COLO668 (cell line): ENCODE results near the gene PCSK6.

Source experiments
- DNase-seq: peaks from one replicate; lab custom pipeline; 2025; ENCODE audit not compliant: unreplicated experiment; lab: John Stamatoyannopoulos, UW

The PCSK6 gene

GRCh38 chr15:101332061-101332467, 157.4 kb downstream of the PCSK6 start:
- no peak for DNase-seq

GRCh38 chr15:101329867-101330380, 159.6 kb downstream of the PCSK6 start:
- no peak for DNase-seq

GRCh38 chr15:101329309-101329863, 160.1 kb downstream of the PCSK6 start:
- no peak for DNase-seq

- no peak for DNase-seq
These were observed 161.5 kb downstream of the PCSK6 start for GRCh38 chr15:101328001-101328400.

GRCh38 chr15:101327147-101327740, 162.3 kb downstream of the PCSK6 start:
- no peak for DNase-seq

GRCh38 chr15:101326462-101327146, 162.9 kb downstream of the PCSK6 start:
- no peak for DNase-seq

- DNase-seq = no peak
These were observed 163.5 kb downstream of the PCSK6 start for GRCh38 chr15:101326026-101326315.

- no peak for DNase-seq
These were observed 164.1 kb downstream of the PCSK6 start for GRCh38 chr15:101325263-101326025.

- no peak for DNase-seq
These were observed 164.9 kb downstream of the PCSK6 start for GRCh38 chr15:101324524-101325177.

- no peak for DNase-seq
These were observed 165.5 kb downstream of the PCSK6 start for GRCh38 chr15:101323793-101324523.

- no peak for DNase-seq
These were observed 166.5 kb downstream of the PCSK6 start for GRCh38 chr15:101322854-101323477.

GRCh38 chr15:101322016-101322695, 167.4 kb downstream of the PCSK6 start:
- DNase-seq = no peak

- DNase-seq = no peak
These were observed 168.9 kb downstream of the PCSK6 start for GRCh38 chr15:101320501-101321052.

GRCh38 chr15:101318839-101319238, 170.7 kb downstream of the PCSK6 start:
- DNase-seq = no peak

GRCh38 chr15:101318147-101318819, 171.2 kb downstream of the PCSK6 start:
- DNase-seq = no peak

- DNase-seq = no peak
These were observed 172.1 kb downstream of the PCSK6 start for GRCh38 chr15:101317336-101317872.

GRCh38 chr15:101316529-101316928, 173.0 kb downstream of the PCSK6 start:
- no peak for DNase-seq

- no peak for DNase-seq
These were observed 173.8 kb downstream of the PCSK6 start for GRCh38 chr15:101315736-101316135.
